Measurements from ENCODE around the gene CES2.

CES2 gene

GRCh38 chr16:66899945-66900710 lies 35.2 kb upstream of the CES2 start:
- no peak overlapping the region for H3K27ac ChIP-seq (ENCODE audit: low read depth, low read length)
- H3K9me2 ChIP-seq (replicated peaks; ENCODE audit: insufficient read depth, low read length), result no peaks in the 10 kb centered on the region
- no peaks in the 10 kb centered on the region for H3K27me3 ChIP-seq (ENCODE audit: low read length)
- TF ChIP-seq CTCF (IDR thresholded peaks at IDR 0.05; ENCODE audit: insufficient read depth, low read length, poor library complexity, severe bottlenecking) (no peak), EZH2phosphoT487 (conservative IDR thresholded peaks at IDR 0.05; ENCODE audit: low read length) (no peak)
- no peaks in the 10 kb centered on the region for H3K79me2 ChIP-seq (ENCODE audit: insufficient read depth, low read length)
- H4K20me1 ChIP-seq (ENCODE audit: low read depth, low read length), result no peaks in the 10 kb centered on the region
- H3K4me2 ChIP-seq (ENCODE audit: low read depth, low read length, poor library complexity, severe bottlenecking), result no peak overlapping the region
- H3K36me3 ChIP-seq (ENCODE audit: low read length), result no peaks in the 10 kb centered on the region
- no peak overlapping the region for H3K4me3 ChIP-seq (ENCODE audit: insufficient read depth, low read length, poor library complexity, severe bottlenecking)
- H3K9me3 ChIP-seq (ENCODE audit: insufficient read depth, low read length), result no peaks in the 10 kb centered on the region
- no peak overlapping the region for H3K9ac ChIP-seq (ENCODE audit: low read length)
- H2AFZ ChIP-seq (ENCODE audit: low read depth, low read length, severe bottlenecking), result no peak overlapping the region
- no peaks in the 10 kb centered on the region for H3F3A ChIP-seq (ENCODE audit: insufficient read depth)

- no peak overlapping the region for H3K27ac ChIP-seq (ENCODE audit: low read depth, low read length)
- no peak overlapping the region for H3K4me3 ChIP-seq (ENCODE audit: insufficient read depth, low read length, poor library complexity, severe bottlenecking)
Measured at GRCh38 chr16:66900721-66901441, 34.4 kb upstream of the CES2 start.

GRCh38 chr16:66901626-66902025 lies 33.7 kb upstream of the CES2 start:
- Histone ChIP-seq H3K4me2 (ENCODE audit: low read depth, low read length, poor library complexity, severe bottlenecking) (no peak overlapping the region), H3K79me2 (ENCODE audit: insufficient read depth, low read length) (no peaks in the 10 kb centered on the region), H3K9ac (ENCODE audit: low read length) (no peak overlapping the region), H3K9me2 (replicated peaks; ENCODE audit: insufficient read depth, low read length) (no peaks in the 10 kb centered on the region), H2AFZ (ENCODE audit: low read depth, low read length, severe bottlenecking) (no peak overlapping the region), H3K27ac (ENCODE audit: low read depth, low read length) (no peak overlapping the region), H4K20me1 (ENCODE audit: low read depth, low read length) (no peaks in the 10 kb centered on the region), H3F3A (ENCODE audit: insufficient read depth) (no peaks in the 10 kb centered on the region), H3K9me3 (ENCODE audit: insufficient read depth, low read length) (no peaks in the 10 kb centered on the region), H3K36me3 (ENCODE audit: low read length) (no peaks in the 10 kb centered on the region), H3K27me3 (ENCODE audit: low read length) (no peaks in the 10 kb centered on the region), H3K4me3 (ENCODE audit: insufficient read depth, low read length, poor library complexity, severe bottlenecking) (no peak overlapping the region)
- no peak for TF ChIP-seq CTCF (IDR thresholded peaks at IDR 0.05; ENCODE audit: insufficient read depth, low read length, poor library complexity, severe bottlenecking)
- TF ChIP-seq EZH2phosphoT487 (conservative IDR thresholded peaks at IDR 0.05; ENCODE audit: low read length), result no peak

More at GRCh38 chr16:66900721-66901441, 34.4 kb upstream of the CES2 start:
- Histone ChIP-seq H3K79me2 (ENCODE audit: insufficient read depth, low read length) (no peaks in the 10 kb centered on the region), H3K9me2 (replicated peaks; ENCODE audit: insufficient read depth, low read length) (no peaks in the 10 kb centered on the region), H3K36me3 (ENCODE audit: low read length) (no peaks in the 10 kb centered on the region), H3K9ac (ENCODE audit: low read length) (no peak overlapping the region), H3F3A (ENCODE audit: insufficient read depth) (no peaks in the 10 kb centered on the region), H4K20me1 (ENCODE audit: low read depth, low read length) (no peaks in the 10 kb centered on the region), H2AFZ (ENCODE audit: low read depth, low read length, severe bottlenecking) (no peak overlapping the region), H3K4me2 (ENCODE audit: low read depth, low read length, poor library complexity, severe bottlenecking) (no peak overlapping the region), H3K27me3 (ENCODE audit: low read length) (no peaks in the 10 kb centered on the region), H3K9me3 (ENCODE audit: insufficient read depth, low read length) (no peaks in the 10 kb centered on the region)
- TF ChIP-seq CTCF (IDR thresholded peaks at IDR 0.05; ENCODE audit: insufficient read depth, low read length, poor library complexity, severe bottlenecking) (no peak), EZH2phosphoT487 (conservative IDR thresholded peaks at IDR 0.05; ENCODE audit: low read length) (no peak)
